ENCODE measurements around the gene KDM3B.

Gene KDM3B

GRCh38 chr5:138450971-138451370 is 98.5 kb downstream of the KDM3B start:
- DNase-seq = no peak

GRCh38 chr5:138452720-138453119 is 100.2 kb downstream of the KDM3B start:
- DNase-seq = no peak

- DNase-seq = no peak
These were observed 101.1 kb downstream of the KDM3B start for GRCh38 chr5:138453590-138453989.

GRCh38 chr5:138454121-138454520 is 101.6 kb downstream of the KDM3B start:
- DNase-seq = no peak

- DNase-seq = no peak
These were observed 102.9 kb downstream of the KDM3B start for GRCh38 chr5:138455232-138455930.

- DNase-seq = no peak
These were observed 105.2 kb downstream of the KDM3B start for GRCh38 chr5:138457531-138458275.

GRCh38 chr5:138458384-138458783 is 105.9 kb downstream of the KDM3B start:
- DNase-seq = no peak

- no peak for DNase-seq
These were observed 106.4 kb downstream of the KDM3B start for GRCh38 chr5:138458856-138459255.

- DNase-seq = peak; percentile 74
These were observed 106.9 kb downstream of the KDM3B start for GRCh38 chr5:138459311-138459933.

- no peak for DNase-seq
These were observed 107.7 kb downstream of the KDM3B start for GRCh38 chr5:138460032-138460693.

GRCh38 chr5:138461343-138462125 is 109.0 kb downstream of the KDM3B start:
- DNase-seq = no peak

- DNase-seq = no peak
These were observed 111.0 kb downstream of the KDM3B start for GRCh38 chr5:138463419-138464007.

- DNase-seq = peak; percentile 96
These were observed 111.5 kb downstream of the KDM3B start for GRCh38 chr5:138464008-138464387.

GRCh38 chr5:138464388-138465260 is 112.1 kb downstream of the KDM3B start:
- DNase-seq = peak; percentile 95

- DNase-seq = peak; percentile 95
These were observed 113.0 kb downstream of the KDM3B start, which contains the start of gene EGR1 for GRCh38 chr5:138465261-138466124. EGR1 (plus strand) TSS chr5:138465479; CDS start chr5:138465762, 283 bp downstream.

- no peak for DNase-seq
These were observed 113.8 kb downstream of the KDM3B start for GRCh38 chr5:138466125-138466899.

- DNase-seq = no peak
These were observed 114.6 kb downstream of the KDM3B start for GRCh38 chr5:138466900-138467710.

- no peak for DNase-seq
These were observed 115.2 kb downstream of the KDM3B start for GRCh38 chr5:138467711-138468132.

Data from CD4-positive, alpha-beta T cell treated with Interleukin-17A for 4 hours (primary cell).